Measurements from ENCODE around the gene C17orf67. TPM values are rescaled to one million over a fixed set of nuclear protein-coding genes. Genes with fewer than 3 reads are reported as not detected.

The C17orf67 gene
- total RNA-seq, 1 experiment from 2014 or later = 1.0 TPM

DNA sequence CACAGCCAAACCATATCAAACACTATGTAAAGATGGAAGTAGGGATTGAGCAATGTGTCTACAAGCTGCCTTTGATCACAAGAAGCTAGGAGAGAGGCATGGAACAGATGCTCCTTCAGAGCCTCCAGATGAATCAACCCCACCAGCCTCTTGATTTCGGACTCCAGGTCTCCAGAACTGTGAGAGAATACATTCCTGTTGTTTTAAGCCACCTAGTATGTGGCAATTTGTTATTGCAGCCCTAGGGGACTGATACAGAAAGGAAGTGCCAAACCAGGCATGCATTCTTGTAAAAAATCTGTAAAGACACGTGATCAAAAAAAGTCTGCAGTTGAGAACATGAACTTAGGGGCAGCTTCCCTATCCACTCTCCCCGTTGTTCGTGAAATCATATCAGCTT lies 91.1 kb downstream of the C17orf67 start:
- Histone ChIP-seq H3K4ac (ENCODE audit: low read depth, low read length) (no peak overlapping the region), H3K27me3 (ENCODE audit: insufficient read depth, low read length) (no peaks in the 10 kb centered on the region), H4K20me1 (ENCODE audit: control insufficient read depth, insufficient read depth, insufficient read length) (no peaks in the 10 kb centered on the region), H3K79me1 (ENCODE audit: insufficient read depth, low read depth, low read length, poor library complexity, severe bottlenecking) (no peaks in the 10 kb centered on the region), H2AFZ (ENCODE audit: low read length) (no peak overlapping the region), H3K14ac (ENCODE audit: insufficient read depth, low read length) (no peak overlapping the region), H3K56ac (ENCODE audit: insufficient read length, low read depth, low read length) (no peak overlapping the region), H2BK20ac (ENCODE audit: low read depth, low read length, poor library complexity, severe bottlenecking) (no peak overlapping the region), H4K5ac (ENCODE audit: insufficient read length, low read depth, low read length) (no peak overlapping the region), H4K91ac (ENCODE audit: insufficient read length, low read depth, low read length) (no peak overlapping the region), H2BK120ac (ENCODE audit: low read depth, low read length, poor library complexity, severe bottlenecking) (no peak overlapping the region), H3K9me3 (ENCODE audit: control insufficient read depth, low read depth, low read length) (no peaks in the 10 kb centered on the region), H2BK12ac (ENCODE audit: insufficient read length, low read depth, low read length) (no peak overlapping the region), H3K23ac (ENCODE audit: insufficient read length, low read depth, low read length) (no peak overlapping the region), H3K79me2 (ENCODE audit: insufficient read depth, low read length) (no peaks in the 10 kb centered on the region), H3K4me2 (ENCODE audit: insufficient read depth, insufficient read length, low read length) (no peak overlapping the region), H3K9ac (ENCODE audit: extremely low read depth, insufficient read length, low read length) (no peak overlapping the region), H3T11ph (ENCODE audit: low read length) (no peak overlapping the region), H2BK5ac (ENCODE audit: insufficient read length, low read length) (no peak overlapping the region), H2AK5ac (ENCODE audit: insufficient read length, low read length) (no peak overlapping the region), H3K27ac (ENCODE audit: insufficient read length, low read depth, low read length) (no peak overlapping the region), H3K18ac (ENCODE audit: insufficient read length, low read depth, low read length) (no peak overlapping the region), H3K4me1 (ENCODE audit: insufficient read depth, low read length) (no peaks in the 10 kb centered on the region), H4K8ac (replicated peaks; ENCODE audit: insufficient read length, low read depth, low read length) (no peak overlapping the region), H3K23me2 (ENCODE audit: insufficient read length, low read depth, low read length, poor library complexity, severe bottlenecking) (no peaks in the 10 kb centered on the region), H2BK15ac (ENCODE audit: low read depth, low read length) (no peak overlapping the region)
- peaks cover 12% of the 10 kb centered on the region for H3K27me3 Mint-ChIP-seq (ENCODE audit: low read depth)
- WGBS (ENCODE audit: extremely low coverage, insufficient read length, low lambda C conversion rate) = no CpG with 5 or more reads among the region's 4 CpGs
- H3K27ac Mint-ChIP-seq = no peak overlapping the region
- TF ChIP-seq, protein P1, sequence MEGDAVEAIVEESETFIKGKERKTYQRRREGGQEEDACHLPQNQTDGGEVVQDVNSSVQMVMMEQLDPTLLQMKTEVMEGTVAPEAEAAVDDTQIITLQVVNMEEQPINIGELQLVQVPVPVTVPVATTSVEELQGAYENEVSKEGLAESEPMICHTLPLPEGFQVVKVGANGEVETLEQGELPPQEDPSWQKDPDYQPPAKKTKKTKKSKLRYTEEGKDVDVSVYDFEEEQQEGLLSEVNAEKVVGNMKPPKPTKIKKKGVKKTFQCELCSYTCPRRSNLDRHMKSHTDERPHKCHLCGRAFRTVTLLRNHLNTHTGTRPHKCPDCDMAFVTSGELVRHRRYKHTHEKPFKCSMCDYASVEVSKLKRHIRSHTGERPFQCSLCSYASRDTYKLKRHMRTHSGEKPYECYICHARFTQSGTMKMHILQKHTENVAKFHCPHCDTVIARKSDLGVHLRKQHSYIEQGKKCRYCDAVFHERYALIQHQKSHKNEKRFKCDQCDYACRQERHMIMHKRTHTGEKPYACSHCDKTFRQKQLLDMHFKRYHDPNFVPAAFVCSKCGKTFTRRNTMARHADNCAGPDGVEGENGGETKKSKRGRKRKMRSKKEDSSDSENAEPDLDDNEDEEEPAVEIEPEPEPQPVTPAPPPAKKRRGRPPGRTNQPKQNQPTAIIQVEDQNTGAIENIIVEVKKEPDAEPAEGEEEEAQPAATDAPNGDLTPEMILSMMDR (conservative IDR thresholded peaks at IDR 0.05) = no peak
- no peaks in the 10 kb centered on the region for H3K36me3 Mint-ChIP-seq (ENCODE audit: insufficient read depth in 1 of 3, low read depth in 3 of 3)
- no peak overlapping the region for H3K4me3 Mint-ChIP-seq
- no peak for DNase-seq
- peaks cover 7 to 15% of the 10 kb centered on the region in 2 experiments for H3K4me1 Mint-ChIP-seq
- peaks cover 0 to 2% of the 10 kb centered on the region in 2 experiments; a peak in 1 of 5 replicates for H3K9me3 Mint-ChIP-seq

Other genes with a start within 250 kb of the C17orf67 start
- gene NOG, start 240.2 kb downstream of the C17orf67 start, total RNA-seq (2021) = not detected in 2 replicates
- 3.8 and 4.9 TPM in 2 replicates for gene DGKE, start 231 bp upstream of the C17orf67 start, total RNA-seq (2021)
- gene TRIM25, start 80.1 kb upstream of the C17orf67 start, total RNA-seq (2021) = 32.5 and 34.6 TPM in 2 replicates
- gene COIL, start 127.1 kb upstream of the C17orf67 start, total RNA-seq (2021) = 21.5 and 22.2 TPM in 2 replicates
- 27.1 and 29.6 TPM in 2 replicates for gene SCPEP1, start 144.2 kb upstream of the C17orf67 start, total RNA-seq (2021)

Measured in H9 (cell line).